Esophagus squamous epithelium (tissue), 4 donors: Measurements from ENCODE around the gene MYBPC1.

ENCODE experiments used
- CTCF ChIP-seq, 6 experiments: fragments of 450-650 bp in 4 of 6; fragments of 200-600 bp in 2 of 6; sonication (generic) in 2 of 6; IDR thresholded peaks; one replicate each; pipeline ENCODE4 v1.5.1; 2016 to 2019; ENCODE audit warnings: antibody characterized with exemption in 6 of 6, mild to moderate bottlenecking in 4 of 6, moderate library complexity in 4 of 6
- POLR2A ChIP-seq, 4 donors: fragments of 450-650 bp; IDR thresholded peaks; one replicate each; pipeline ENCODE4 v1.6.1; 2017; ENCODE audit warnings: antibody characterized with exemption in 4 of 4, mild to moderate bottlenecking in 4 of 4, moderate library complexity in 3 of 4

GRCh38 chr12:101733166-101733565 is 138.4 kb downstream of the MYBPC1 start:
- TF ChIP-seq CTCF (IDR thresholded peaks at IDR 0.05), result no peak
- no peak for TF ChIP-seq POLR2A (IDR thresholded peaks at IDR 0.05)
